Measurements from ENCODE around the gene ADAMTS17.

The ADAMTS17 gene

DNA sequence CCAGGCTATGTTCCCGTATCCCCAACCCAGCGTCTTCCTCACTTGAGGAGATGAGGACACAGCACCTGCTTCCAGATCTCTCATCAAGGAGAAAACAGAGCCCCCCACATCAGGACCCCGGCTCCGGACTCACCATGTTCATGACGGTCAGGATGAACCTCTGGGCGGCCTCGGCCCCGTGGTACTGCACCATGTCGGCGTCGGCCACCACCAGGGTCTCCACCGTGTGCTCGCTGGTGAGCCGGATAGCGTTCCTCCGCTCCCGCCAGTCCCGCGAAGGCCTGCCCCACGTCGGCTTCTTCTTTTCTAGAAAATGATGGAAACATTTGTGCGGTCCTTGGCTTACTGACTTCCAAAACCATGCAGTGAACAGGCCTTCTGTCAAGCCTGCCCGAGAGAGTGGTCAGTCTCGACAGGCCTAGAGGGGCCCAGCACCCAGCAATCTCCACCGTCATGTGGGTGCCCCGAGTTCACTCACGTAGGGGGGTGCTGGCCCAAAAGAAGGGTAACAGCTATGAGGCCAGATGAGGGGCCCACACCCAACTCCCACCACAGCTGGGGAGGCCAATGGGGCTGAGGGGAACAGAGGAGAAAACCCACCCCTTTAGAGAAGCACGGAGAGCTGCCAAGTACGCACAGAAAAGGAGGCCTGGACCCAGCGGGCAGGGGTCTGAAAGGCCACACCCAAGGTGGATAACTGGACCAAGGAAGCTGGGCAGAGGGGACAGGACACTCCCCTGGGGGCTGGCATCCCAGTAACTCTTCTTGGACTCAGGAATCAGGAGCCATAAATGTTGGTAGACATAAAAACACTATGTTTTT, 60.5 kb downstream of the ADAMTS17 start:
- no peak for TF ChIP-seq CTCF (conservative IDR thresholded peaks at IDR 0.05)
- no peak overlapping the region for H3K27ac ChIP-seq

- no peak for TF ChIP-seq CTCF (conservative IDR thresholded peaks at IDR 0.05)
- H3K27ac ChIP-seq: no peak overlapping the region
Observed at GRCh38 chr15:100279849-100280248, 61.9 kb downstream of the ADAMTS17 start.

DNA sequence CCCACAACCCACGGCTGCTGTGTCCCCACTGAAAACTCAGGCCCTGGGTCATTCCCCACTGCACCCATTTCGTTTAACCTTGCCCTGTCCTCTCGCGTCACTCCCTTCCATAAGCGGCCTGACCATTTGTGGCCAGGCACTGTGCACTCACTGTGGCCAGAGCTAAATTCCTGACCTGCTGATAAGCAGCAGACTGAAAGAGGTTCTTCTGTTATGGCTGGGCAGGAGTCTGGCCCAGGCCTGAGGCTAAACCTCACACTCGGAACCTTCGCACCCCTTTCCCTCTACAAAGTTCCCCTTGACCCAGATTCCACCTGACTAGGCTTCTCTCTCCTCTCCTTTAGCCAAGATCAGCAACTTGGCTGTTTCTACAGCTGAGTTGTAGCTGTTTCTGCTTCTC, 62.3 kb downstream of the ADAMTS17 start:
- no peak overlapping the region for H3K27ac ChIP-seq
- no peak for TF ChIP-seq CTCF (conservative IDR thresholded peaks at IDR 0.05)

DNA sequence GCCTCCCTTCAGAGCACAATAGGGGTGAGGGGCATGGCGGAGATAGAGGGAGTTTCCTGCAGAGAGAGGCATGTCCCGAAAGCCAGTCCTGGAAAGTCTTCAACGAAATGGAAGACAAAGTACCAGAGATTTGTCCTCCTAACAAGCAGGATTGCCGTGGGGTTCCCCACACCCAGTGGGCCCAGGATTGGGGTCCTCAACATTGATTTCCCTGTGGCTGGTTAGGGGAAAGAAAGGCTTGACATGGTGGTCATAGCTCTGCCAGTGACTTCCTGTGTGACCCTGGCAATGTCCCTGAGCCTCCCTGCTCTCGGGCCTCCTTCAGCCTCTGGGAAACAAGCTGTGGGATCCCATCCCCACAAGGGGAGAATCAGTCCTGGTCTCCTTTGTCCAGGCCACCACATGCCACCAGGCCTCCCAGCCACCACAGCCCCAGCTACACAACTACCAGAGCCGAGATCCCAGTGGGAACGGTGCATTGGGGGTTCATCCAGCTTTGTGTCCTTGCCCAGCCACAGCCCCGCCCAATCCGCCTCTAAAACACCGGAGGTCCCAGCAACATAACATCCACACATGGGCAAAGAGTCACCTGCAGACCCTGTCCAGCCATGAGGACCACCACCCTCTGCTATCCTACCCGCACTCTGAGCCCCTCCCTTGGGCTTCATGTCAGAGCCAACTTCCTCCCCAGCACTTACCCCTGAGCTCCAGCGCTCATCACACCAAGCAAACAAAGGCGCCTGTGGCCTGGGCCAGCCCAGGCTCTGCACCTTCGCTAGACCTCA, 63.0 kb downstream of the ADAMTS17 start:
- no peak overlapping the region for H3K27ac ChIP-seq
- TF ChIP-seq CTCF (conservative IDR thresholded peaks at IDR 0.05): no peak

DNA sequence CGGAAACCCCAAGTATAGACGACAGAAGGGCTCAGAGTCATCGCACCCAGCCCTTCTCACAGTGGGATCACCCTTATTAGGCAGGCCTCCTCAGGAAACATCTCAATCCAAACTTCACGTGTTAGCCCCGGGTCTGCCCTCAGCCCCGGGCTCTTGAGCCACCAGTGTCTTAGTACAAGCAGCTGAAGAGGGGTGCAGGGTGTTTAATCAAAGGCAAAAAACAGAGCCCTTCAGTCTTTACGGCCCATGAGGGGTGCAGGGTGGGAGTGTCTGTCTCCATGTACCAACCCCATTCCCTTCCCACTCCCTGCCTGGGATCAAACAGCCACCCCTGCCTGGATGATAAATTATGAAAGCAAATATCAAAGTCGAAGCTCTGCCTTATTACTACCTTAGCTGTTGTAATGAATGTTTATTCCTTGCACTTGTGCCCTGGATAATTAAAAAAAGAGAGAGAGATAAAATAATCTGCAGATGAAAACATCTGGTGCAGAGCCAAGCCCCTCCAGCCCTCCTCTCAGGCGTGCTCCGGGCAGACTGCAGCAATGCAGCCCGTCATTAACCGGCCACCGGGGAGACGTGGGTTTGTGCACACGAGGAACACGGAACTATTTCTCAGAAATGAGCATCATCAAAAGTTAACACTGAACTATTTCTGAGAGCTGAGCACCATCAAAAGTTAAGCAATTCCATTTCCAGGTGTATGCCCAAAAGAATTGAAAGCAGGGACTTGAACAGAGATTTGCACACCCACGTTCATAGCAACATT, 64.5 kb downstream of the ADAMTS17 start:
- no peak for TF ChIP-seq CTCF (conservative IDR thresholded peaks at IDR 0.05)
- H3K27ac ChIP-seq: no peak overlapping the region

DNA sequence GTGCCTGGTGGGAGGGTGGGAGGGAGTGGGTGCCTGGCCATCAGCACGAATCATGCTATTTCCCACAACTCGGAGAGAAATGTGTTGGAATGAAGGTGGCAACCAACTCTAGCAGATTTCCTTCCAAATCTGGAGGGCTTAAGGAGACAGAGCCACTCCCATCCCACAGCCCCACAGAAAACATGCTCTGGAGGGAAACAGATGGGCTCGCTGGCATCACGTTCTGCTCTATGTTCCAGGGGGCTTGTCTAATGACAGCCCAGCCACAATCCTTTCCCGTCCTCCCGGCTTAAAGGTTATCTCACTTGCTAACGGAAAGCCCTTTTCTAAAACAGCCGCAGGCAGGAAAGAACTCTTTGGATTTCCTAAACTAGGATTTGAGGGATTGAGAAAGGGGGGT, 65.3 kb downstream of the ADAMTS17 start:
- no peak for TF ChIP-seq CTCF (conservative IDR thresholded peaks at IDR 0.05)
- H3K27ac ChIP-seq: no peak overlapping the region

DNA sequence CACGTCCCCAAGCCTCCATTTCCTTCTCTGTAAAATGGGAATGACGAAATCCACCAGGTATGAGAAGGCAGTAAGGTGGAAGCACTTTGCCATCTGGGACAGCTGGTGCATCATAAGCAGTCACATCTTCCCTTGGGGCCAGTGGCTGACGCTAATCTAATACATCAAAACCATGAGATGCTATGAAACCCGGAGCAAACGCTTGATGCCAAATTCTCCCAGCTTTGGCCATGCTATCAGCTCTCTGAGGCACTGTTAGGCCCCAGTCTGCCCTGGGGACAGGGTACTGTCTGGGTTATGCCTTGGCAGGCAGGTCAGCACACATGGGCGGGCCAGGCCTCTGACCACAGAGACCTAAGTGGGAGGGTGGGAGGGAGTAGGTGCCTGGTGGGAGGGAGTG, 66.1 kb downstream of the ADAMTS17 start:
- H3K27ac ChIP-seq: no peak overlapping the region
- no peak for TF ChIP-seq CTCF (conservative IDR thresholded peaks at IDR 0.05)

Measured in VCaP (cell line).